MM.1S (cell line): Measurements from ENCODE around the gene CBLN1.

ENCODE experiments used
- DNase-seq: peaks from one replicate; pipeline ENCODE4 v3.0.0-alpha.2; 2015
- H2AFZ ChIP-seq: fragments of 300-600 bp; sonication (generic); 2 replicates; pipeline ENCODE4 v1.6.0; 2016; ENCODE audit warnings: antibody characterized with exemption, low read length
- H3F3A ChIP-seq: fragments of 300-600 bp; sonication (generic); 2 replicates; pipeline ENCODE4 v1.6.1; 2016; ENCODE audit warnings: mild to moderate bottlenecking, antibody characterized with exemption, low read length, moderate library complexity, mixed read lengths; ENCODE audit not compliant: insufficient read depth
- H3K27ac ChIP-seq: fragments of 300-600 bp; sonication (generic); 2 replicates; pipeline ENCODE4 v1.5.1; 2016; ENCODE audit warnings: mild to moderate bottlenecking, low read length
- H3K27me3 ChIP-seq: fragments of 300-600 bp; sonication (generic); replicated peaks from 2 replicates; pipeline ENCODE4 v1.6.0; 2016; ENCODE audit warnings: low read length; ENCODE audit not compliant: insufficient read depth
- H3K36me3 ChIP-seq: fragments of 300-600 bp; sonication (generic); replicated peaks from 2 replicates; pipeline ENCODE4 v1.6.1; 2016; ENCODE audit warnings: mild to moderate bottlenecking, low read length, mixed read lengths; ENCODE audit not compliant: insufficient read depth
- H3K4me1 ChIP-seq: fragments of 300-600 bp; sonication (generic); 2 replicates; pipeline ENCODE4 v1.6.1; 2016; ENCODE audit warnings: low read length, mixed read lengths
- H3K4me2 ChIP-seq: fragments of 300-600 bp; sonication (generic); 2 replicates; pipeline ENCODE4 v1.6.0; 2016; ENCODE audit warnings: low read depth, low read length
- H3K4me3 ChIP-seq: fragments of 300-600 bp; sonication (generic); 2 replicates; pipeline ENCODE4 v1.5.1; 2016; ENCODE audit warnings: low read length, mixed read lengths
- H3K79me2 ChIP-seq: fragments of 300-600 bp; sonication (generic); 2 replicates; pipeline ENCODE4 v1.6.1; 2016; ENCODE audit warnings: mixed run types, low read length, mixed read lengths
- H3K9ac ChIP-seq: fragments of 300-600 bp; sonication (generic); 2 replicates; pipeline ENCODE4 v1.6.1; 2016; ENCODE audit warnings: low read length, mixed read lengths
- H3K9me2 ChIP-seq: fragments of 300-600 bp; sonication (generic); replicated peaks from 2 replicates; pipeline ENCODE4 v1.6.1; 2016; ENCODE audit warnings: mild to moderate bottlenecking, low read length, mixed read lengths; ENCODE audit not compliant: insufficient read depth
- H3K9me3 ChIP-seq: fragments of 300-600 bp; sonication (generic); replicated peaks from 2 replicates; pipeline ENCODE4 v1.6.1; 2016; ENCODE audit warnings: mild to moderate bottlenecking, low read length, mixed read lengths; ENCODE audit not compliant: insufficient read depth
- H4K20me1 ChIP-seq: fragments of 300-600 bp; sonication (generic); 2 replicates; pipeline ENCODE4 v1.6.1; 2016; ENCODE audit warnings: mild to moderate bottlenecking, low read length, moderate library complexity, mixed read lengths; ENCODE audit not compliant: insufficient read depth
- CTCF ChIP-seq: fragments of 300-600 bp; sonication (generic); IDR thresholded peaks from 2 replicates; pipeline ENCODE4 v1.5.1; 2016; ENCODE audit warnings: antibody characterized with exemption, low read length, mixed read lengths
- EZH2 ChIP-seq: fragments of 300-600 bp; sonication (generic); optimal IDR thresholded peaks from 2 replicates; pipeline ENCODE3; 2017; ENCODE audit warnings: low read depth, mild to moderate bottlenecking, antibody characterized with exemption, low read length, mixed read lengths
- EZH2phosphoT487 ChIP-seq: fragments of 300-600 bp; sonication (generic); IDR thresholded peaks from 2 replicates; pipeline ENCODE4 v1.6.1; 2018; ENCODE audit warnings: antibody characterized with exemption, low read length

The CBLN1 gene

GRCh38 chr16:49275050-49275730 lies 6.4 kb downstream of the CBLN1 start:
- H3K27me3 ChIP-seq, result peaks cover 42% of the 10 kb centered on the region
- H3K27ac ChIP-seq, result no peak overlapping the region
- no peaks in the 10 kb centered on the region for H4K20me1 ChIP-seq
- H3K4me3 ChIP-seq, result no peak overlapping the region
- TF ChIP-seq EZH2, result no peak
- no peak for TF ChIP-seq EZH2phosphoT487
- no peak for TF ChIP-seq CTCF
- no peaks in the 10 kb centered on the region for H3K9me2 ChIP-seq
- H2AFZ ChIP-seq, result no peak overlapping the region
- no peaks in the 10 kb centered on the region for H3K79me2 ChIP-seq
- no peak for DNase-seq
- no peaks in the 10 kb centered on the region for H3K36me3 ChIP-seq
- H3K4me2 ChIP-seq, result no peak overlapping the region
- no peaks in the 10 kb centered on the region for H3K4me1 ChIP-seq
- no peaks in the 10 kb centered on the region for H3F3A ChIP-seq
- H3K9ac ChIP-seq, result no peak overlapping the region
- no peaks in the 10 kb centered on the region for H3K9me3 ChIP-seq

- TF ChIP-seq EZH2phosphoT487, result no peak
Observed at GRCh38 chr16:49274591-49274990, 7.0 kb downstream of the CBLN1 start.

GRCh38 chr16:49273771-49274170 lies 7.9 kb downstream of the CBLN1 start:
- Histone ChIP-seq H3K4me1 (no peaks in the 10 kb centered on the region), H3K36me3 (no peaks in the 10 kb centered on the region), H3K27me3 (peaks cover 27% of the 10 kb centered on the region), H4K20me1 (no peaks in the 10 kb centered on the region), H3K79me2 (no peaks in the 10 kb centered on the region), H3K9me2 (no peaks in the 10 kb centered on the region), H2AFZ (no peak overlapping the region), H3K9me3 (no peaks in the 10 kb centered on the region), H3K9ac (no peak overlapping the region), H3K4me2 (no peak overlapping the region), H3K27ac (no peak overlapping the region), H3F3A (no peaks in the 10 kb centered on the region), H3K4me3 (no peak overlapping the region)
- no peak for DNase-seq
- no peak for TF ChIP-seq EZH2phosphoT487
- TF ChIP-seq CTCF, result no peak
- TF ChIP-seq EZH2, result no peak

More at GRCh38 chr16:49274591-49274990, 7.0 kb downstream of the CBLN1 start:
- no peaks in the 10 kb centered on the region for H3K36me3 ChIP-seq
- H3K9ac ChIP-seq, result no peak overlapping the region
- H3F3A ChIP-seq, result no peaks in the 10 kb centered on the region
- DNase-seq, result no peak
- H3K4me2 ChIP-seq, result no peak overlapping the region
- no peaks in the 10 kb centered on the region for H4K20me1 ChIP-seq
- peaks cover 36% of the 10 kb centered on the region for H3K27me3 ChIP-seq
- H3K27ac ChIP-seq, result no peak overlapping the region
- H3K4me3 ChIP-seq, result no peak overlapping the region
- H3K9me3 ChIP-seq, result no peaks in the 10 kb centered on the region
- no peaks in the 10 kb centered on the region for H3K4me1 ChIP-seq
- H3K79me2 ChIP-seq, result no peaks in the 10 kb centered on the region
- no peaks in the 10 kb centered on the region for H3K9me2 ChIP-seq
- H2AFZ ChIP-seq, result no peak overlapping the region

- no peaks in the 10 kb centered on the region for H4K20me1 ChIP-seq
- H3K9ac ChIP-seq, result no peak overlapping the region
- no peaks in the 10 kb centered on the region for H3K4me1 ChIP-seq
- no peaks in the 10 kb centered on the region for H3K36me3 ChIP-seq
- H3K4me3 ChIP-seq, result no peak overlapping the region
- TF ChIP-seq EZH2, result no peak
- no peak for DNase-seq
- no peaks in the 10 kb centered on the region for H3K79me2 ChIP-seq
- H3K9me2 ChIP-seq, result no peaks in the 10 kb centered on the region
- no peaks in the 10 kb centered on the region for H3K9me3 ChIP-seq
- no peak overlapping the region for H3K4me2 ChIP-seq
- peaks cover 4% of the 10 kb centered on the region for H3K27me3 ChIP-seq
- H2AFZ ChIP-seq, result no peak overlapping the region
- H3K27ac ChIP-seq, result no peak overlapping the region
- no peaks in the 10 kb centered on the region for H3F3A ChIP-seq
Observed at GRCh38 chr16:49271363-49271762, 10.3 kb downstream of the CBLN1 start.
